SKM-1 (cell line): Measurements from ENCODE around the gene RPS24.
"Not testable (repeated sequence)": the region's sequence is repeated elsewhere in the genome, so short reads cannot be mapped to it uniquely, and the experiment has no call there.

Experiments used
- DNase-seq: peaks from one replicate; lab custom pipeline; 2025; ENCODE audit not compliant: unreplicated experiment; lab: John Stamatoyannopoulos, UW

The RPS24 gene

DNA sequence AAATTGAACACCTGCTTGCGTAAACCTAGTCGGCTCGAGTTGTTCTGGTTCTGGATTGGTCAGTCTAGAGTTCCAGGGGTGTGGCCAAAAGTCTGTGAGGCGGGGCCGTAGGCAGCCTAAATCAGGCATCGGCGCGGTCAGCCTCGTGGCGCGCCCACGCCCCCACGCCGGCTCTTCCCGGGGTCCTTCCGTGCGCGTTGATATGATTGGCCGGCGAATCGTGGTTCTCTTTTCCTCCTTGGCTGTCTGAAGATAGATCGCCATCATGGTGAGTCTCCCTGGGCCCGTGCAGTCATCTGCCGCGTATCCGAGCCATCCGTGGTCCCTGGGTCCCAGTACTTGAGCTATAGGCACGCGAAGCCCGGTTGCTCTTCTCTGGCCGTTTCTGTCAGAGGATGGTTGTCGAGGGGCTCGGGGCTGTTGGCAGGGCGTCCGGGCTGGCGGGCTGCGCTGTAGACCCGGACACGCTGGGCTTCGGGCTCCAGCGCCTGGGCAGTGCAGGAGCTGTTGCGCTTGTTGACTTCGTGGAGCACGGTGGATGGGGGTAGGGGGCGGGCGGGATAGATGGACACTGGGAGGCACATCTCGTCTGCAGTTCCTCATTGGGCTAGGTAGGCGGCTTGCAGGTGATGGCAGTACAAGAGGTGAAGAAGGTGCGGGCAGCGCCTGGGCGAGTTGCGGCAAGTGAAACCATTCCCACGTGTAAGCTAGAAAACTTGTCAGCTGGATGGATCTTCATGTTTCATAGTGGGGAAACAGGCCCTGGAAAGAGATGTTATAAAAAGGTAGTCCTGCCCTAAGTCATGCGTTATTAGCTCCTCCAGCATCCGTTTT, at the start of gene RPS24:
Gene RPS24 (plus strand): TSS at position 227 of the 834 bp plus-strand sequence. CDS start 39 bp downstream, at position 266.
- DNase-seq, result peak; percentile 93

DNA sequence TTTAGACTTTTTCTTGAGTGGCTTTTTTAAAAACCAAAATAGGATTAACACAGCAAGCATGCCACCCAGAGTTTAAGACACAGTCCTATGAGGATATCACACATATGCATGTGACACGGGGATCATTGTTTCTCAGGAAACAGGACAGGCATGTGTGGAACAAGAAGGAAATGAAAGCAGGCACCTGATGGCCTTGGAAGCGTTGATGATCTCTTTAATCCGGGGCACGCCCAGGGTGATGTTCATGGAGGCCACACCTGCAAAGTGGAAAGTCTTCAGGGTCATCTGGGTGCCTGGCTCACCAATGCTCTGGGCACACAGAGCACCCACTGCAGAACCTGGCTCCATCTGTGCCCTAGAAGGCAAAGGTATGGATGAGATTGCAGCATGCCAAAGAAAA, 48.7 kb upstream of the RPS24 start:
- DNase-seq, result no peak

DNA sequence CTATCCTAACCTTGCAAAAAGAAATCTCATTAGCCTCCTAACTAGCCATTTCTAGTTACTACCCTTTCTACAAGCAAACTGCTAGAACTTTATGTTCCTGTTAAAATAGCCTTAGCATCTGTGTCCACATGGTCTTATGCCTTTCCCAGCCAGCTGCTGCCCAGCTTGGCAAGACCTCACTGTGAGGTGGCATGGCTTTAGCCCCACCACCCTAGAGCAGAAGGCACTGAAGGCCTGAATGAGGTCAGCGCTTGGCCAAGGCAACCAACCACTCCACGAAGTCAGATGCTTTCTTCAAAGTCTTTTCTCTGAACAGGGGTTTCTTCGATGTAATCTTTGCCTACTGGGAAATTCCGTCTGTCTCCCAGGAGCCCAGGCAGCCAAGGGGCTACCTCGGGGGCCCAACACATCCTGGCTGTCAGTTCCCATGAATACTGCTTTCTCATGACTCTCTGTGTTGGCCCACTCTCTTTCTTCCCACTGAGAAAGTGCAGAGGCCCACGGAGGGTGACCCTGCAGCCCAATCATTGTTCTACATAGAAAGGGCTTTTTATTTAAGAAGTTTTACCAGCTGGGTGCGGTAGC, 45.9 kb upstream of the RPS24 start:
- DNase-seq, result no peak

DNA sequence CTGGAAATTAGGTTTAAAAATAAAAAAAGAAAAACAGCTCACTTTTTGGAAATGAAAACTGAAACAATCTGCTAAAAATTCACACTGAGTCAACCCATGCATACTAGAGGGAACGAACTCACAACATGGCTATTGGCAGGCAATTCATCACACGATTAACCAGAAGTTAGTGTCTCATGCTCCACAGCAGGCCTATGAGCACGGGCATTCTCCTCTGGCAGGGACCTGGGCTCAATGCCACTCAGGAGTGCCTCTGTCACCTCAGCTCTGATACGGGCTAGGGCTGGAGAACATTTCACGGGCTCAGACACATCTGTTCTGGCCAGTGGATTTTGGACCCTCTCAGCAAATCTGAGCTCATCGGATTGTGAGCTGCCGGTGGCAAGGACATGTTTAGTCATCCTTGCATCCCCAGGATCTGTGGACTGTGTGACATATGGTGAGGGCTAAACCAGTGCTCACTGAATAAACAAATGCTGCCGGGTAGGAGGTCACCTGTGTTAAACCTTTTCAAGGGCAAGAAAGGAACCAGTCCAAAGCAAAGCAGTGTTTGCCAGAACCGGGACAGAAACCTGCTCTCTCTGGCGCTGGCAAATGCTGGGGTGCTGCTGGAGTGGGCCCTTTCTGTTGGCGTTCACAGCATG, 44.5 kb upstream of the RPS24 start:
- no peak for DNase-seq

DNA sequence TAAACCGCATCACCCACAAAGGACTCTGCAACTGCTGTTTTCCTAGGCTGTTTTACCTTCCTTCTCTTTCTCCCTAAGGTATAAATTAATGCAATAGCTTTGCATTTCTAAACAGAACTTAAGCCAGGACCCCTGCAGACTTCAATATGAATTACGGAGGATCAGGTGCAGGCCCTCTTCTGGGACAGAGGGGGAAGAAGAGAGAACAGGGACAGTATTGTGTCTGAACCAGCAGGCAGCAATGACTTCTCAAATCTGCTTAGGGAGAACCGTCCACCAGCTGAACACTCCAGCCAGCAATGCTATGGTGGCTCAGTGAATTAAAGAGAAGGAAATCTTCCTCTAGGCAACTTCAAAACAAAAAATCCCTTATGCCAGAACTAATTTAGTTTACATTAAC, 40.0 kb upstream of the RPS24 start:
- DNase-seq, result no peak

DNA sequence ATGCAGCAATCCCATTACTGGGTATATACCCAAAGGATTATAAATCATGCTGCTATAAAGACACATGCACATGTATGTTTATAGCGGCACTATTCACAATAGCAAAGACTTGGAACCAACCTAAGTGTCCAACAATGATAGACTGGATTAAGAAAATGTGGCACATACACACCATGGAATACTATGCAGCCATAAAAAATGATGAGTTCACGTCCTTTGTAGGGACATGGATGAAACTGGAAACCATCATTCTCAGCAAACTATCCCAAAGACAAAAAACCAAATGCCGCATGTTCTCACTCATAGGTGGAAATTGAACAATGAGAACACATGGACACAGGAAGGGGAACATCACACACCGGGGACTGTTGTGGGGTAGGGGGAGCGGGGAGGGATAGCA, 34.9 kb upstream of the RPS24 start:
- DNase-seq, result not testable (repeated sequence)

DNA sequence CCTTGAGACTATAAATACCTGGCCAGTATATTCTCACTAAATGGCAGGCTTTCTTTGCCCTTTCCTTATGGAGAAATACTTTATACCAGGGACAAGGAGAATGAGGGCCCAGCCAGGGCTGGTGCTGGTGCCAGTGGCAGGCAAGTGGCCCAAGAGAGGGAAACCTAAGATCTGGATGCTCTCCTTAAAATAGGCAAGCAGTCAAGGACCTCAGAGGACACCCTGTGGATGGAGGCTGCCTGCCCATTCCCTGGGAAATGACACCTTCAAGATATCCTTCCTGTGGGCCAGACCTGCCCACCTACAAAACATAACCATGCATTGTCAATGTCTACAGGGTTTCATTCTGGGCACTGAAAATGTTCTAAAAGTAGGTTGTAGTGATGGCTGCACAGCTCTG, 33.5 kb upstream of the RPS24 start:
- DNase-seq, result no peak

DNA sequence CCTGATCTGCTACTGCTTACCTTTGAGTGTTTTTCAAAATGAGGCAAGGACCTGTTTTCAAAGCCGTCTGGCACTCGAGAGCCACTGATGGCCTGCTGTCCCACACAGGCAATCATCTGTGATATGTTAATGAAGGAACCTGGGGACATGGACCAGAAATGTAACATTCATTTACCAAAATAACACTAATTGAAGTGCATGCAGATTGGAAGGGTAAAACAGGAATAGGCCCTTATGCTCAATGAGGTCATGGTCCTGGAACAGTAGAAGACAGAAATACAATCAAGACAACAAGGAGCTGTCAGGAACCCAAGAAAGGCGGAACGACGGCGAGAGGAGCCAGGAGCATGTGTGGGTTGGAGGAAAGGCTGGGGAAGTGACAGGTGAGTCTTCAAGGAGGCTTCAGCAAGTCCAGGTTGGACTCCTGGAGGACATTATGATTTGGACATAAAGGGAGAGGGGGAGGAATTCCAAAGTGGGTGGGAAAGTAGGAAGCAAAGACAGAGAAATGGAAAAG, 32.6 kb upstream of the RPS24 start:
- DNase-seq, result no peak

DNA sequence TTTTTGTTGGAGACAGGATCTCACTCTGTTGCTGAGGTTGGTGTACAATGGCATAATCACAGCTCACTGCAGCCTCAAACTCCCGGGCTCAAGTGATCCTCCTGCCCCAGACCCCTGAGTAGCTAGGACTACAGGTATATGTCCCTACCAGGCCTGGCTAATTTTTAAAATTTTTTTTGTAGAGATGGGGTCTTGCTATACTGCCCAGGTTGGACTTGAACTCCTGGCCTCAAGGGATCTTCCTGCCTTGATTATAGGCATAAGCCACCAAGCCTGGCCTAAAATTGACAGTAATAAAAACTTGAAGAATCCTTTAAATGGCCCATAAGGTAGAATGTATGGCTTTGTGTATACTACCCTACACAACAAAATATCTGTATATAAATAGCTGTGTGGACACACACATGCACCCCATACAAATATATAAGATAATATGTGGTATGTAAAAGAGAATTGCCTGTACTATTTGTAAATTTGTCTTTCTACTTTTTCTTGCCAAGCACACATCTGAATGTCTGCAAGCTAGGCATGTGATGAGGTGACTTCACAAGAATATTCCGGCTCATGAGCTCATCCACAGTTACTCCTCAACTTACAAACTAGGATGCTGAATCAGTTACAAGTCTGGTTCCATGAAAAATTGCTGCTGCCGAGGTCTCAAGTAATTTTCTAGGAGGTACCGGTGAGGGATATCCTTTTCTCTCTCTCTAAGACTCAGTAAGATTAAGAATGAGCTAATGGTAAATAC, 30.9 kb upstream of the RPS24 start:
- no peak for DNase-seq

DNA sequence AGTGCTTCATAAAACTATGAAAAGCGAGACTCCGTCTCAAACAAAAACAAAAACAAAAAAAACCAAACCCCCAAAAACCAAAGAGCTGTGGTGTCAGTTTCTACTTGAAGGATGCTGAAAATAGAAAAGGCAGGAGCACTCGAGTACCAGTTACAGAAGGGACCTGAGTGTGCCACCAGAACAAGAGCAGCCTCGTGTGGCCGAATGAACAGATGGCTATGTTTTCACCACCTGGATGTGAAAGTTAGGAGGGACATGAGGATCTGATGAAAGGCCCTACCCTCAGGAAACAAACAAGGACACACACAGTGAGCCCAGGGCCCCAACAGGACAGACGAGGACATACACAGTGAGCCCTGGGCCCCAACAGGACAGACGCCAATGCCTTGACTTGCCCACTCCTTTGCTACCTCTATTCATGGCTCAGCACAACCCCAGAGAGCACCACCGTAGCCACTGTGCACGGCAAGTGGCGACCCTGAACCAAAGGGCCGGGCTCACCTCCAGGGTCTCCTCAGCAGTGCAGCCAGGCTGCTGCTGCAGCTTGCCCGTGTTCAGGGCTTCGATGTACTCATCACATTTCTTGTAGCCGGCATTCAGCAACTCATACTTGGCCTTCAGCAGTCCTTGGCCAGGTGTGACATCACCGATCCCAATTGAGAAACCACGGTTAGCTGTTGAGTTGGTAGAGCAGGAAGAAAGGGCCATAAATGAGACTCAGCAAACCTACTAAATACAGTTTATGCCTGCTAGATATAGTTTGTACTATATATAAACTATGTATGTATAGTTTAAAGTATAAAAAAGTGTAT, 29.2 kb upstream of the RPS24 start:
- no peak for DNase-seq

DNA sequence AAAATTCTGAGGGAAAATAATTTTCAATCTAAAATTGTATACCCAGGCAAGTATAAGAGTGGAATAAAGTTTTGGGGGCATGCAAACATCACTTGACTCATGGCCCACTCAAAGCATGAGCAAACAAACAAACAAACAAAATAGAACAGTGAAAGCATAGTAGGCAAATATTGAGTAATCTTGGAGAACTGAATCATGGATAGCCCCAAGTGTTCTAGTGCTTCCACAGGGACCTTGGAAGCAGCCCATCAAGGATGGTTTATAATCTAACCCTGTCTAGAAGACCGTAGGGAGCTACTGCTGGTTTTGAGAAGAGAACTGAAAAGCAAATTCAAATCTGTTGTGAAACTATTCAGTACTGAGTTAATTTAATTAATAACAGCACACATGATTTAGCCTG, 26.5 kb upstream of the RPS24 start:
- DNase-seq, result no peak

DNA sequence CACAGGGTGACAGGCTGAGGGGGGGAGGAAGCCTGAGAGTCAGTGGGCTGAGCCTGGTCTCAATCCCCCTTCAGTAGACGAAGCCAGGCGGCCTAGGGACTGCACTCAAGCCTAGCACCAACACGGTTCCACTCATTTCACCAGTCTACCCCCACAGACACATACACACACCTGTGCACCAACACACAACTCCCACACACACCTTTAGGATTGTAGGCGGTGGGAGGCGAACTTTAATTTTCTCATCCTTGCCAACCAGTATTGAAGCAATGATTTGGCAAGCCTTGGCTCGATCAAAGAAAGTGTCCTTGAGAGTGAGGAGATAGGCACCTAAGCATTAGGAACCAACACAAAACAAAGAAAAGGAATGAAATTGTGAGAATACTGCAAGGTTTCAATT, 24.0 kb upstream of the RPS24 start:
- no peak for DNase-seq

DNA sequence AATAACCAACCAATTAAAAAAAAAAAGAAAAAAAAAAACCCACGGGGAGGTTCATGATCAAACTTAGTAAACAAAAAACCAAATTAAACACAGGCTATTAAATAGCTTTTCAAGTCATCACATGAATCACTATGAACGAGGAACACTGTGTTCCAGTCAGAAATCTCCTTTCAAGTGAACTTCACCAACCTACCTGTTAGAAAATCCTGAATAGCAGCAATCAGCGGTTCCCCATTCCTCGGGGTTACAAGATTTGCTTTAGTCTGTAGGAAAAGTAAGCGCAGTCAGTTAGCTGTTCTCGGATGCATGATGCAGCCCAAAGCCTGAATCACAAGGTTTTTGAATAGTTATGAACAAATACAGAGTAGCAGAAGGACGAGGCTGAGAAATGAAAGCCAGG, 23.4 kb upstream of the RPS24 start:
- DNase-seq, result no peak

DNA sequence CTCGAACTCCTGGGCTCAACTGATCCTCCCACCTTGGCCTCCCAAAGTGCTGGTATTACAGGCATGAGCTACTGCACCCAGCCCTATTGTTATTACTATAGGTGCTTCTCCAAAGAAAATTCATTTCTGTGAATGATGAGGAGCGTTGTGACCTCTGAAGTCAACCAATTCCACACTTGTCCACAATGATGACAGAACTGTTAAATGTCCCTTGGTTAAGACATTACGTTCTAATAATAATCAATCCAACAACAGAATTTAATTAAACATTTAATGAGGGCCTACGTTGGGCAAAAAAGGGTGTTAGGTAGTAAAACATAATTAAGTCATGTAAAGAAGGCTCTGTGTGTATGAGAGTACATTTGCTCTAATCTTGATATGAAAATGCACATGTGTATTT, 22.6 kb upstream of the RPS24 start:
- DNase-seq, result no peak

DNA sequence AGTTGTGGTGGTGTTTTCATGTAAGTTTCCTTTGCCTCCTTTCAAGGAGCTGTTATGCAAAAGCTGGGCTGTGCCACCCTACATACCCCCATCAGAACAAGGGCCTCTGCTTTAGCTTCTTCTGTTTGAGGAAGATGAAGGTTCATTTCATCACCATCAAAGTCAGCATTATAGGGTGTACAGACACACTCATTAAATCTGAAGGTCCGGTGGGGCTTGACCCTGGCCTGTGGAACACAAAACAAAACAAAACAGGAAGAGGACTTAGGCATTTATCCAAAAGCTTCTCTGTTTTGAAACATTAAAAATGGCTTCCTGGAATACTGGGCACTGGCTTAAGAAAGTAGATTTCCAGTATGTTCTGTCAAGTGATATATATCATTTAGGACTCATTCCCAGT, 20.1 kb upstream of the RPS24 start:
- DNase-seq, result no peak

DNA sequence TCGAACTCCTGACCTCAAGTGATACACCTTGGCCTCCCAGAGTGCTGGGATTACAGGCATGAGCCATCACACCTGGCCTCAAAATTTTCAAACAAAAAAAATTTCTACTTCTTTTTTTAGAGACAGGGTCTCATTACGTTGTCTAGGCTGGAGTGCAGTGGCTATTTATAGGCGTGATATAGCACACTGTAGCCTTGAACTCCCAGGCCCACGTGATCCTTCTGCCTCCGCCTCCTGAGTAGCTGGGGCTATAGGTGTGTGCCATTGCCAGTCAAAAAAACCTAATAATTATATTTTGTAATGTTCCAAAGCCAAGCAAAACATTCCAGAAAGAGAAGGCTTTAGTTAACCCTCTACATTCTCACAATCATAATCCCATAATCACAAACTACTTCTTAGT, 18.1 kb upstream of the RPS24 start:
- no peak for DNase-seq

DNA sequence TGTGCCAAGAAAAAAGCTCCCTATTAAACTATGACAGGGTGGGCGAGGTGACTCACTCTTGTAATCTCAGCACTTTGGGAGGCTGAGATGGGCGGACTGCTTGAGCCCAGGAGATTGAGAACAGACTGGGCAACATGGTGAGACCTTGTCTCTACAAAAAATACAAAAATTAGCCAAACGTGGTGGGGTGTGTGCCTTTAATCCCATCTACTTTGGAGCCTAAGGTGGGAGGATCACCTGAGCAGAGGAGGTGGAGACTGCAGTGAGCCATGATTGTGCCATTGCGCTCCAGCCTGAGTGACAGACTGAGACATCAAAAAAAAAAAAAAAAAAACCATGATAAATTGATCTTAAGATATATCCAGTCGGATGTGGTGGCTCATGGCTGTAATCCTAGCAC, 15.8 kb upstream of the RPS24 start:
- no peak for DNase-seq

DNA sequence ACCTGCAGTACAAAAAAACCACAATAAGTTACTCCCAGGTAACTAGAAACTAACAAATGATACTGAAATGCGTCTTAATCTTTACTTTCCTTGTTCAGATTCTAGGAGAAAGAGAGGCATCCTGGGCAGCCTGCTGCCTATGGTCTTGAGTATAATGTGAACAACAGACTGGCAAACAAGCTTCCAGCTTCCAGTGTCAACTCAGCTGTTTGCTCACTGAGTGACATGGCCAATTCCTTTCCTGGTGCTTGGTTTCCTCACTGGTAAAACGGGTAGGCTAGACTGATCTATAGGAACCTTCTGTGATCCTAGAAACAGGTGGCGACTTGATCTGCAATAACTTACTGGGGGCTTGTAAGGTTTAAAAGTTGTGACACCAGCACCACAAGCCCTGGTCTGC, 14.4 kb upstream of the RPS24 start:
- DNase-seq, result no peak

DNA sequence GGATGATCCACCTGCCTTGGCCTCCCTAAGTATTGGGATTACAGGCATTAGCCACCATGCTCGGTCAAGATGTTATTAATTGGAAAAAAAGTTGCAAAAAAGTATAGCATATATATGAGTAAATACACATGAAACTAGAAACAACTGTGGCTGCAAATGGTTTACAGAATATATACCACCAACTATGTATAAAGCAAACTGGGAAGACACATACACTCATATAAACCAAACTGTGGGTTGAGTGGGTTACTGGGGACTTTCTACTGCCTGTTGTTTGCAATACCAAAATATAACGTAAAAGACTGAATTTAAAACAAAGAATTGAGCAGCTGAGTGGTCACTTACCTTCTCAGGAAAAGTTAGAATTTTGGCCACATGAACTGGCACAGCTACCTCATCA, 12.5 kb upstream of the RPS24 start:
- no peak for DNase-seq

DNA sequence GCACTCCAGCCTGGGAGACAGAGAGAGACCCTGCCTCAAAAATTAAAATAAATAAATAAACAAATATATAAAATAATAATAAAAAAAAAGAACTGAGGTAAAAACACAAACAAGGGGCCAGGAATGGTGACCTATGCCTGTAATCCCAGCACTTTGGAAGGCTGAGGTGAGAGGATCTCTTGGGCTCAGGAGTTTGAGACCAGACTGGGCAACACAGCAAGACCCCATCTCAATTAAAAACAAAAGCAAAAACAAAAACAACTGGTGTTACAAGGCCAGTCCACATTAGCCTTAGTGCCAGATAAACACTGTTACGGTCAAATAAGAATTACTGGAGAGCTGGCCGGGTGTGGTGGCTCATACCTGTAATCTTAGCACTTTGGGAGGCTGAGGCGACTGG, 9.9 kb upstream of the RPS24 start:
- DNase-seq, result no peak
